HG03460 (cell line): ENCODE measurements around the gene PRKG1.
"Not testable (repeated sequence)": the region's sequence is repeated elsewhere in the genome, so short reads cannot be mapped to it uniquely, and the experiment has no call there.

Experiments
- ATAC-seq: cut with Tn5 transposase; IDR thresholded peaks from one replicate; pipeline ENCODE4 v1.9.1; 2021; ENCODE audit not compliant: unreplicated experiment

Gene PRKG1

GRCh38 chr10:51729822-51730555 is 655.7 kb downstream of the PRKG1 start:
- ATAC-seq, result no peak

- ATAC-seq, result no peak
Observed at GRCh38 chr10:51733057-51733456, 658.8 kb downstream of the PRKG1 start.

GRCh38 chr10:51743146-51743545 is 668.9 kb downstream of the PRKG1 start:
- ATAC-seq, result peak; percentile 97

- ATAC-seq, result no peak
Observed at GRCh38 chr10:51744235-51745000, 670.1 kb downstream of the PRKG1 start.

- no peak for ATAC-seq
Observed at GRCh38 chr10:51745397-51745796, 671.1 kb downstream of the PRKG1 start.

GRCh38 chr10:51747216-51747615 is 672.9 kb downstream of the PRKG1 start:
- ATAC-seq, result no peak

- no peak for ATAC-seq
Observed at GRCh38 chr10:51748959-51749358, 674.7 kb downstream of the PRKG1 start.

- no peak for ATAC-seq
Observed at GRCh38 chr10:51758366-51758765, 684.1 kb downstream of the PRKG1 start.

GRCh38 chr10:51758838-51759237 is 684.6 kb downstream of the PRKG1 start:
- not testable (repeated sequence) for ATAC-seq

- ATAC-seq, result no peak
Observed at GRCh38 chr10:51759896-51760534, 685.7 kb downstream of the PRKG1 start.

- no peak for ATAC-seq
Observed at GRCh38 chr10:51760864-51761640, 686.8 kb downstream of the PRKG1 start.

- ATAC-seq, result no peak
Observed at GRCh38 chr10:51763746-51764145, 689.5 kb downstream of the PRKG1 start.

GRCh38 chr10:51765284-51765971 is 691.1 kb downstream of the PRKG1 start:
- no peak for ATAC-seq

GRCh38 chr10:51766423-51767102 is 692.3 kb downstream of the PRKG1 start:
- no peak for ATAC-seq

- no peak for ATAC-seq
Observed at GRCh38 chr10:51767103-51767763, 692.9 kb downstream of the PRKG1 start.

GRCh38 chr10:51768886-51769465 is 694.7 kb downstream of the PRKG1 start:
- ATAC-seq, result no peak

GRCh38 chr10:51770709-51771108 is 696.4 kb downstream of the PRKG1 start:
- ATAC-seq, result no peak

- no peak for ATAC-seq
Observed at GRCh38 chr10:51772387-51772786, 698.1 kb downstream of the PRKG1 start.

- ATAC-seq, result no peak
Observed at GRCh38 chr10:51773681-51774080, 699.4 kb downstream of the PRKG1 start.
